ENCODE measurements around the gene CCDC15. TPM values are rescaled to one million over a fixed set of nuclear protein-coding genes. Genes with fewer than 3 reads are reported as not detected.

Gene CCDC15
- polyA plus RNA-seq, 2 of the 4 experiments (the other 2 are of a cell fraction), result 0.58 to 1.3 TPM

Other genes starting within 250 kb of the CCDC15 start
- 1.2 and 1.6 TPM in 2 replicates for gene NRGN, start 214.3 kb upstream of the CCDC15 start, polyA plus RNA-seq (2011; rRNA removed)
- gene NRGN, start 214.3 kb upstream of the CCDC15 start, polyA plus RNA-seq (2017; fragmentation: RNase III; extraction: RNeasy Plus Mini Kit Qiagen cat#74134 plus additional on column Dnase treatment), result 3.3 to 3.5 TPM (median 3.4 TPM) in 3 replicates
- gene VSIG2, start 201.9 kb upstream of the CCDC15 start, polyA plus RNA-seq (2011; rRNA removed), result not detected in 2 replicates
- not detected in 3 replicates for gene VSIG2, start 201.9 kb upstream of the CCDC15 start, polyA plus RNA-seq (2017; fragmentation: RNase III; extraction: RNeasy Plus Mini Kit Qiagen cat#74134 plus additional on column Dnase treatment)
- 11.7 and 14.5 TPM in 2 replicates for gene ESAM, start 191.9 kb upstream of the CCDC15 start, polyA plus RNA-seq (2011; rRNA removed)
- 6.2 to 9.1 TPM (median 6.8 TPM) in 3 replicates for gene ESAM, start 191.9 kb upstream of the CCDC15 start, polyA plus RNA-seq (2017; fragmentation: RNase III; extraction: RNeasy Plus Mini Kit Qiagen cat#74134 plus additional on column Dnase treatment)
- 6.4 TPM in 2 replicates for gene MSANTD2, start 153.8 kb upstream of the CCDC15 start, polyA plus RNA-seq (2011; rRNA removed)
- 5.4 to 5.8 TPM (median 5.6 TPM) in 3 replicates for gene MSANTD2, start 153.8 kb upstream of the CCDC15 start, polyA plus RNA-seq (2017; fragmentation: RNase III; extraction: RNeasy Plus Mini Kit Qiagen cat#74134 plus additional on column Dnase treatment)
- gene ROBO3, start 88.8 kb upstream of the CCDC15 start, polyA plus RNA-seq (2011; rRNA removed), result 2.1 and 3.0 TPM in 2 replicates
- gene ROBO3, start 88.8 kb upstream of the CCDC15 start, polyA plus RNA-seq (2017; fragmentation: RNase III; extraction: RNeasy Plus Mini Kit Qiagen cat#74134 plus additional on column Dnase treatment), result 2.6 to 2.8 TPM (median 2.8 TPM) in 3 replicates
- not detected in 2 replicates for gene ROBO4, start 56.3 kb upstream of the CCDC15 start, polyA plus RNA-seq (2011; rRNA removed)
- gene ROBO4, start 56.3 kb upstream of the CCDC15 start, polyA plus RNA-seq (2017; fragmentation: RNase III; extraction: RNeasy Plus Mini Kit Qiagen cat#74134 plus additional on column Dnase treatment), result not detected in 3 replicates
- not detected in 2 replicates for gene HEPN1, start 35.0 kb upstream of the CCDC15 start, polyA plus RNA-seq (2011; rRNA removed)
- gene HEPN1, start 35.0 kb upstream of the CCDC15 start, polyA plus RNA-seq (2017; fragmentation: RNase III; extraction: RNeasy Plus Mini Kit Qiagen cat#74134 plus additional on column Dnase treatment), result not detected in 3 replicates
- not detected in 2 replicates for gene HEPACAM, start 18.2 kb upstream of the CCDC15 start, polyA plus RNA-seq (2011; rRNA removed)
- not detected in 3 replicates for gene HEPACAM, start 18.2 kb upstream of the CCDC15 start, polyA plus RNA-seq (2017; fragmentation: RNase III; extraction: RNeasy Plus Mini Kit Qiagen cat#74134 plus additional on column Dnase treatment)
- gene SLC37A2, start 109.1 kb downstream of the CCDC15 start, polyA plus RNA-seq (2011; rRNA removed), result 0.13 and 0.20 TPM in 2 replicates
- gene SLC37A2, start 109.1 kb downstream of the CCDC15 start, polyA plus RNA-seq (2017; fragmentation: RNase III; extraction: RNeasy Plus Mini Kit Qiagen cat#74134 plus additional on column Dnase treatment), result 0.07 to 0.14 TPM (median 0.08 TPM) in 3 replicates
- 31.3 and 34.6 TPM in 2 replicates for gene TMEM218, start 157.4 kb downstream of the CCDC15 start, polyA plus RNA-seq (2011; rRNA removed)
- gene TMEM218, start 157.4 kb downstream of the CCDC15 start, polyA plus RNA-seq (2017; fragmentation: RNase III; extraction: RNeasy Plus Mini Kit Qiagen cat#74134 plus additional on column Dnase treatment), result 27.5 to 31.4 TPM (median 29.1 TPM) in 3 replicates
- gene PKNOX2, start 210.5 kb downstream of the CCDC15 start, polyA plus RNA-seq (2011; rRNA removed), result not detected in 2 replicates
- gene PKNOX2, start 210.5 kb downstream of the CCDC15 start, polyA plus RNA-seq (2017; fragmentation: RNase III; extraction: RNeasy Plus Mini Kit Qiagen cat#74134 plus additional on column Dnase treatment), result not detected in 3 replicates